ENCODE data around the gene ADAM19.

DNA sequence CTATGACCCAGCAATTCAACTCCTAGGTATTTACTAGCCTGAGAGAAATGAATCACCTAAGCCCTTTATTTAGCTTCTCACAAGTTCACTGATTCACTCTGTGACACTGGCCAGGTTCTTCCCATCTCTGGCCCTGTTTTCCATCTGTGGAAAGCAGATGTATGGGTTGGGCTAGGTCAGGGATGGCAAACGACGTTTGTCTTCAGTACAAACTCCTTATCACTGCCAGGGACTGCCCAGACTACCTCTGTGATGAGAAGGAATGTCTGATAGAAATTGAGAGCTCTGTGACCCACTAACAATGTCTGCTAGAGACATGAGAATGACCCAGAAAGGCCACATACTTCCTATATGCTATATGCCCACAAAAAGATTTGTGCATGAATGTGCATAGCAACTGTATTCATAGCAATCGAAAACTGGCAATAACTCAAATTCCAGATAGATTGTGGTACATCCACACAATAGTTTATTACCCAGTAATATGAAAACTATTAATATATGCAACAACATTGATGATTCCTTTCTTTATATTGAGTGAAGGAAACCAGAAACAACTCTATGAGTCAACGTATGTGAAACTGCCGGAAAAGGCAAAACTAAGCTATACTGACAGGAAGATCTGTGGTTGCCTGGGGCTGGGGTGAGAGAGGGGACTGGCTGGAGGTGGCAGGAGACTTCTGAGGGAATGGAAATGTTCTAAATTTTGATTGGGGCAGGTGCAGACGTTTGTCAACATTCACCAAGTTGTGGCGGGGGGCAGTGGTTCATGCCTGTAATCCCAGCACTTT is 32.0 kb upstream of the ADAM19 start:
- TF ChIP-seq, protein P1, sequence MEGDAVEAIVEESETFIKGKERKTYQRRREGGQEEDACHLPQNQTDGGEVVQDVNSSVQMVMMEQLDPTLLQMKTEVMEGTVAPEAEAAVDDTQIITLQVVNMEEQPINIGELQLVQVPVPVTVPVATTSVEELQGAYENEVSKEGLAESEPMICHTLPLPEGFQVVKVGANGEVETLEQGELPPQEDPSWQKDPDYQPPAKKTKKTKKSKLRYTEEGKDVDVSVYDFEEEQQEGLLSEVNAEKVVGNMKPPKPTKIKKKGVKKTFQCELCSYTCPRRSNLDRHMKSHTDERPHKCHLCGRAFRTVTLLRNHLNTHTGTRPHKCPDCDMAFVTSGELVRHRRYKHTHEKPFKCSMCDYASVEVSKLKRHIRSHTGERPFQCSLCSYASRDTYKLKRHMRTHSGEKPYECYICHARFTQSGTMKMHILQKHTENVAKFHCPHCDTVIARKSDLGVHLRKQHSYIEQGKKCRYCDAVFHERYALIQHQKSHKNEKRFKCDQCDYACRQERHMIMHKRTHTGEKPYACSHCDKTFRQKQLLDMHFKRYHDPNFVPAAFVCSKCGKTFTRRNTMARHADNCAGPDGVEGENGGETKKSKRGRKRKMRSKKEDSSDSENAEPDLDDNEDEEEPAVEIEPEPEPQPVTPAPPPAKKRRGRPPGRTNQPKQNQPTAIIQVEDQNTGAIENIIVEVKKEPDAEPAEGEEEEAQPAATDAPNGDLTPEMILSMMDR (IDR thresholded peaks at IDR 0.05): no peak
- no peak for TF ChIP-seq POLR2A (IDR thresholded peaks at IDR 0.05)
- no peak for TF ChIP-seq POLR2AphosphoS5 (IDR thresholded peaks at IDR 0.05)
